Measurements from ENCODE around the gene SLC39A3. TPM values are rescaled to one million over a fixed set of nuclear protein-coding genes. Genes with fewer than 3 reads are reported as not detected.

Gene SLC39A3
- total RNA-seq, 1 donor from 2014 or later: 21.4 TPM

DNA sequence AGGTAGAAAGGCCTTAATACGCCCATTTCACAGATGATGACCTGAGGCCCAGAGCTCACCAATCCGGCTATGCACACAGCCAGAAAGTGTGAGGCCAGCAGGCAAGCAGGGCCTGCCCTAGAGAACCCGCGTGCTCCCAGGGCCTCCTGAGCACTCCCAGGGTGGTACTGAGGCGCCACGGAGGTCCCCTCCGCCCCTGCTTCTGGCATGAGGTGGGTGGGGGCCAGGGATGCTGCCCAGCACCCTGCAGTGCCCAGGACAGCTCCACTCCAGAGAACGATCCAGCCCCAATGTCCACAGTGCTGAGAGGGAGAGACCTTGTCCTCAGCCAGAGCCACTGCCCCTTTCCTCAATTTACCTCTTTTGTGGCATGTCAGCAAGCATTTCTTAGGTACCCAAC, 29.4 kb upstream of the SLC39A3 start:
- no peak for DNase-seq (ENCODE audit: low read depth in 2 of 2)

- no peak for DNase-seq (ENCODE audit: low read depth in 2 of 2)
Observed at GRCh38 chr19:2768365-2769132, 28.7 kb upstream of the SLC39A3 start.

- DNase-seq (ENCODE audit: low read depth in 2 of 2): no peak
Observed at GRCh38 chr19:2767688-2768087, 27.9 kb upstream of the SLC39A3 start.

- DNase-seq (ENCODE audit: low read depth in 2 of 2): no peak
Observed at GRCh38 chr19:2766594-2767372, 27.0 kb upstream of the SLC39A3 start.

GRCh38 chr19:2765376-2765775, 25.6 kb upstream of the SLC39A3 start:
- peak in 1 of 2 donors; percentile 74 for DNase-seq (ENCODE audit: low read depth in 2 of 2)

- peak in 1 of 2 donors; percentile 76 for DNase-seq (ENCODE audit: low read depth in 2 of 2)
Observed at GRCh38 chr19:2764945-2765344, 25.1 kb upstream of the SLC39A3 start.

- no peak for DNase-seq (ENCODE audit: low read depth in 2 of 2)
Observed at GRCh38 chr19:2763687-2764086, 23.9 kb upstream of the SLC39A3 start.

DNA sequence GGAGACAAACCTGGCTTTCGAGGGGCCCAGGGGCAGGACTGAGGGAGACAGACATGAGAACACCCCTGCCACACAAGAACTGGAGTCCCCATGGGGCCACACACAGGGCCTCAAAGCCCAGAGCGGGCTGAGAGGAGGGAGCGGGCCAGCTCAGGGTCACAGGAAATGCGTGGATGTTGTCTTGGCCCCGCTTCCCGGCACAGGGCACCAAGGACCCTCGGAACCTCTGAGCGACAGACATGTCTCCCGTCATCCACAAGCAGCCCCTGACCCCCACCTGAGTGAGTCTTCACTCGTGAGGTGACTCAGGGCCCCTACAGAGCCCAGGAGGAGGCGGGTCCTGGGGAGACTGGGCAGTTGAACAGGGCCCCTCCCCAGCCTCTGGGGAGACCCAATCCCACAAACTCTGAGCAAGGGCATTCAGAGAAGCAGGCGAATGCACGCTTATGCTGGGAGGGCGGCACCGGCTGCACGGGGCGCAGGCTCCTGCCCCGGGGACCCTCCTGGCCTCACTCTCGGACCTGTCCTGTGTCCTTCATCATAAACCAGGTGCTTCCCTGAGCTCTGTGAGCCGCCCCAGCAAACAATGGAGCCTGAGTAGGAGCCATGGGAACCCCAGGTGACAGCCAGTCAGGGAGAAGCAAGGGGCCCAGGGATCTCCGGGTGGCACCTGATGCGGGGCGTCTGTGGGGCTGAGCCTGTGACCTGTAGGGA, 23.1 kb upstream of the SLC39A3 start:
- no peak for DNase-seq (ENCODE audit: low read depth in 2 of 2)

- DNase-seq (ENCODE audit: low read depth in 2 of 2): no peak
Observed at GRCh38 chr19:2761876-2762782, 22.3 kb upstream of the SLC39A3 start.

GRCh38 chr19:2761309-2761677, 21.5 kb upstream of the SLC39A3 start:
- DNase-seq (ENCODE audit: low read depth in 2 of 2): no peak

DNA sequence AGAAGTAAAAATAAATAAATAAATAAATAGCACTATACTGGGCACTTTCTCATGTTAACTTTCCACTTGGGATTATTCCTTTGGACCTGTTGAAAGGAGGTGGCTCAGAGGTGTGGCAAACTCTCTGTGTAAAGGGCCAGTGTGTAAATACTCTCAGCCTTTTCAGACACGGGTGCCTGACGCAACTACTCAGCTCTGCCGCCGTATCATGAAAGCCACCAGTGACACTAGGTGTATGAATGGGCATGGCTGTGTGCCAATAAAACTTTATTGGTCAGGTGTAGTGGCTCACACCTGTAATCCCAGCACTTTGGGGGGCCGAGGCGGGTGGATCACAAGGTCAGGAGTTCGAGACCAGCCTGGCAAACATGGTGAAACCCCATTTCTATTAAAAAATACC, 20.1 kb upstream of the SLC39A3 start:
- no peak for DNase-seq (ENCODE audit: low read depth in 2 of 2)

DNA sequence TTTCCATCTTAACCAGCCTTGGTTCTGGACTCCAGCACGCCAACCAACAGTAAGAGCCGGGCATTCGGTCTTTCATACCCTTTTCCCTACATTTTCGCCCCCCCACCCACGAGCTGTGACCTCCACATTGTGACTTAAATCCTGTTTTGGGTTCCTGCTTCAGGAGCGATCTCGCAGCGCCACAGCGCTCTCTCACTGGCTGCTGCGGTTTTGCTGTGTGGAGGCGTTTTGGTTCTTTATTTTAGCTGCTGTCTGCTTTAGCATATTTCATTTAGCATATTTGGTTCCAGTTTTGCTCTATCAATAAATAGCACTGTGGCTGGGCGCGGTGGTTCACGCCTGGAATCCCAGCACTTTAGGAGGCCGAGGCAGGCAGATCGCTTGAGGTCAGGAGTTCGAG, 19.5 kb upstream of the SLC39A3 start:
- DNase-seq (ENCODE audit: low read depth in 2 of 2): no peak

- no peak for DNase-seq (ENCODE audit: low read depth in 2 of 2)
Observed at GRCh38 chr19:2758601-2759313, 18.9 kb upstream of the SLC39A3 start.

DNA sequence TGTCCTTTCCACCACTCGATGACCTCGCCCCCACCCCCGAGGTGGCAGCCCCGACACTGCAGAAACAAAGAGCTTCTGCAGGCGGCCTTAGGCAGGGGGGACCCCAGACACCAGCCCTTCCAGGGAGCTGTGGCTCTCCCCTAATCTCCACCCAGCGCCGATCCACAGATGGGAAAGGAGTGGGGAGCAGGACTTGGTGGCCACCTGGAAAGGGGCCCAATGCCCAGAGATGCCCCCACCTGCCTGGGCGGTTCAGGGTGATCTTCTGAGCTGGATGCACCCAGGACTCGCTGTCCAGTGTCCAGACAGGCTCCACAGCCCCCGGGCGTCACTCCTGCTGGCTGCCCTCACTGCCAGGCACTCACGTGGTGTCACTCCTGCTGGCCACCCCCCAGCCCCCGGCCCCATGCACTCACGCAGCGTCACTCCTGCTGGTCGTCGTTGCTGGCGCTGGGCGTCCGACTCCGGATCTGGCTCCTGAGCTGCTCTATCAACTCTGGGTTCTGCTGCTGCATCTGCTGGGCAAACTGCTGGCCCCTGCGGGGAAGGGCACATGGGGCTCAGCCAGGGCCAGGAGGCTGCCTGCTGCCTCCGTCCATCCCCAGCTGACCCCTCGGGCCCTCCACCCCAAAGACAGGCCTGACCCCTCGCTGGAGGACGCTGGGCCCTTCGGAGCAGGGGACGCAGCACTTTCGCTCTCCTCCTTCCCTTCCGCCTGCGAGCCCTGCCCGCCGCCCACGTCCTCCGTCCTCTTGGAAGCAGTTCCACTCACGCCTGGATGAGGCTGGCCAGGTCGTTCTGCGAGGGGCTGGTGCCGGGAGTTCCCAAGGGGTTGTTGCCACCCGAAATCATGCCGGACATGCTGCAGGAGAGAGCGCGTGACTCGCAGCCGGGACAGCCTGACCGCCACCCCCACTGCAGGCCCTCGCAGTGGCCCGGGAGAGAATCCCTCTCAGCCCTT, 17.4 kb upstream of the SLC39A3 start:
- no peak for DNase-seq (ENCODE audit: low read depth in 2 of 2)

DNA sequence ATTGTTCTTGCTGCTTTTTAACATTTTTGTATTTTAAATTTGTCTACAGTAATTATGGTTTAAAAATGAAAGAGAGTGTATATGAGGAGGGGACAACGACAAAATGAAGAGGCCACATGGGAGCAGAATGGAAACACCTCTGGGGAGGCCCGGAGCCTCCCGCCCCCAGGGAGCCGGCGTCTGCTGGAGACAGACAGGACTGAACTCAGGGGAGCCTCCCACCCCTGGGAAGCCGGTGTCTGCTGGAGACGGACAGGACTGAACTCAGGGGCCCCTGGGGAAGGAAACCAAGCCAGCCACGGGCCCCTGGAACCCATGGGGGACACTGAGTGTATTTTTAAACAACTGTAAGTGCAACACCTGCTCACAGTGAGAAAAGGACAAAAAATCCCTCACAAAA, 16.7 kb upstream of the SLC39A3 start:
- DNase-seq (ENCODE audit: low read depth in 2 of 2): no peak

DNA sequence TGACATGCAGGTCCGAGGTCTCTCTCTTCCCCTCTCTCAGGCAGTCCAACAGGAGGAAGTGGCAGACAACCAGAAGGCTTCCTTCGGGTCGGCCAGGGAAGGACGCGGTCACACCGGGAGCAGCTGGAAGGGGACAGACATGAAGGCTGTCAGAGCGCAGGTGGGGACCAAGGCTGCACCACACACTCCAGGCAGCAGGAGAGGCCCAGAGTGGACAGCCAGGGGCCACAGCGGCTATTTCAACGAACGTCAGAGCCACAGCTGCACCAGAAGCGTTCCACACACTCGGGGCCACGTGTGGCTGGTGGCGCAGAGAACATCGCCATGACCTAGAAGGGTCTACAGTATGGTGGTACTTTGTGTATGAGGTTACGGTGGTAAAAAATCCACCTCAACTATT, 16.0 kb upstream of the SLC39A3 start:
- no peak for DNase-seq (ENCODE audit: low read depth in 2 of 2)

GRCh38 chr19:2755448-2755705, 15.6 kb upstream of the SLC39A3 start:
- no peak for DNase-seq (ENCODE audit: low read depth in 2 of 2)

- no peak for DNase-seq (ENCODE audit: low read depth in 2 of 2)
Observed at GRCh38 chr19:2754659-2755447, 15.0 kb upstream of the SLC39A3 start.

- no peak for DNase-seq (ENCODE audit: low read depth in 2 of 2)
Observed at GRCh38 chr19:2751438-2751830, 11.6 kb upstream of the SLC39A3 start.
